Measurements from ENCODE around the gene TANGO2.

TANGO2 gene

DNA sequence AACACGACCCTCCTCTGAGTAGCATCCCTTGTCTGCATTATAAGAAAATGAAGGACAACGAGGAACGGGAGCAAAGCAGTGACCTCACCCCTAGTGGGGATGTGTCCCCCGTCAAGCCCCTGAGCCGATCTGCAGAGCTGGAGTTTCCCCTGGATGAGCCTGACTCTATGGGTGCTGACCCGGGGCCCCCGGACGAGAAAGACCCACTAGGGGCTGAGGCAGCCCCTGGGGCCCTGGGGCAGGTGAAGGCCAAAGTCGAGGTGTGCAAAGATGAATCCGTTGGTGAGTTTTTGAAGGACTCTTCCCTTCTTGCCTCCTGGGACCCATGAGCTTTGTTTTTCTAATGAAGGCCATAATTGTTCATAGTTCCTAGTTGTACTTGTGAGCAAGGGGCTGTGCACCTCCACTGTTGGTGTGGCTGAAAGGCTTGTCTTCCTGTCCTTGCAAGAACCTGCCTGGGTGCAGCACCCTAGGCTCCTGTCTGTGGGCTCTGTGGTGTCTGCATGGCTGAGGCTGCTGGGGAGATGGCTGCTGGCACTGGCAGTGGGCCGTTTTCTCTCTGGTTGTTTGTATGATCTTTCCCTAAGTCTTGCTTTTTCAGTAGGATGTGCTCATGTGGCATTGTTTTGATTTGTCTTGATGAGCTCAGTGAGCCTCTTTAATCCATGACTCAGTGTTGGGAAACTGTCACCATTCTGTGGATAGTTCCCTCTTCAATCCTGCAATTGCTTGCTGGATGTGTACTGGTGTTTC is 69.2 kb downstream of the TANGO2 start:
- no peak for DNase-seq (ENCODE audit: low read depth, low spot score)
- H3K4me3 ChIP-seq (ENCODE audit: low read length) = no peak overlapping the region

DNA sequence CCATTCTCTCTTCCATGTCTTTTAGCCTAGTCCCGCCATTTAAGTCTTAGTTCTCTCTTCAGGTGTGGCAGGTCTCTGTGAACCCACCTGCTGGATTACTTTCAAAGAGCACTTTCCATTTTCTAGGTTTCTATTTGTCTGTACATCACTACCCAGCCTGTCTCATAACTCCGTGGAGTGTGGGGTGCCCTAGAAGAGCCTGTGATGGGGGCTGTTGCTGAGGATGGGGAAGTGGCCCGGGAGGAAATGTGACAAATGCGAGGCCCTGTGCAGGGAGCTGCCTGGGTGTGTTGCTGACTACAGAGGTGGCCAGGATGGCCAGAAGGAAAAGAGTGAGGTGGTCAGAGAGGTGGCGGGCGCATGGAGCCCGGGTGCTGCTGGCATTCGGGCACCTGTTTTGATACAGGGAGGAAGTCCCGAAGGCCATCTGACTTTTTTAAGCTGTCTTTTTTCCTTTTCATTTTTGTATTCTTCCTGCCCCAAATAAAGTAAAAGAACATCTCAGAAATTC is 69.9 kb downstream of the TANGO2 start:
- H3K4me3 ChIP-seq (ENCODE audit: low read length) = no peak overlapping the region
- no peak for DNase-seq (ENCODE audit: low read depth, low spot score)

DNA sequence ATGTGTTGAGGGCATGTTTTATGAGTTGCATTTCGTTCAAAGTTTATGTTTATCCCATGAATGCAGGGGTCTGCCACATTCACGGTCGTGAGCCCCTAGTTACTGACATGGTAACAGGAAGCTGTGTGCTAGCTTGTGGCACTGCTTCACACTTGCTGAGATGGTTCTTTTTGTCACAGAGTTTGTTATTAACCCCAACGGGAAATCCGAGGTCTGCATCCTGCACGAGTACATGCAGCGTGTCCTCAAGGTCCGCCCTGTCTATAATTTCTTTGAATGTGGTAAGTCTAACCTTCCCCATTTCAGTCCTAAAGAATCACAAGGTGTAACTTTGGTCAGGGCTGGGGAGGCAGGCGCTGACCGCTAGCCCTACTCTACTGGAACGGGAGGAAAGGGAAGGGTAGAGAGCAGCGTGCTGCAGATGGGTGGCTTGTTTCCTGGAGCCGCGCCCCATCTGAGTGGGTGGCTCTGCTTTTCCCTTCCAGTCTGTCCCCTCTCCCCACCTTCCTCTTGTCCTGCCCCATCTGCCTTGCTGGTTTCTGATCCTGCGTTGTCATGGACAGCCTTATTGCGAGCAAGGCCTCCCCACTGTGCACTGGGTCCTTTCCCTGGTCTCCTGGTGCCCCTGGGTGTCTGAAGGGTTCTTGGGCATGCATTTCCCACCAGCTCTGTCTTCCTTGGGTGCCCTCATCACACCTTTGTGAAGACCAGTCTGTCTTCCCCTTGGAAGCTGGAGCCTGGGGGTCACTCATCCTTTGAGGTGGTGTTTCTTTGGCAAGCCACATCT is 71.0 kb downstream of the TANGO2 start:
- no peak overlapping the region for H3K4me3 ChIP-seq (ENCODE audit: low read length)
- DNase-seq (ENCODE audit: low read depth, low spot score) = no peak

DNA sequence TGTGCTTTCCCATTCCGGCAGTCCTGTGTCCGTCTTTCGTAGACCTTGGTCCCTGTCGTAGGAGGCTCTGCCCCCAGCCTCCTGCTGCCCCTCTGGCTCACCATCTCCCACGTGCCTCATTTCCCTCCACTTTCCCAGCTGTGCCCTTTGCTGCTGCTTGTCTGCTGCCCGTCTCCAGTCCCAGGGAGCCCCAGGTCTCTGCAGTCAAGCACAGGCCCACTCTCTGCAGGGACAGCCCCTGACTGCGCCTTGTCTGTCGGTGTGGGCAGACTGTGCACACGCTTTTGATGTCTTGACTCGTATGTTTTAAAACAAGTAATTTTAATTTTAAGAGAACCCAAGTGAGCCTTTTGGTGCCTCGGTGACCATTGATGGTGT is 71.6 kb downstream of the TANGO2 start:
- no peak overlapping the region for H3K4me3 ChIP-seq (ENCODE audit: low read length)
- DNase-seq (ENCODE audit: low read depth, low spot score) = no peak

DNA sequence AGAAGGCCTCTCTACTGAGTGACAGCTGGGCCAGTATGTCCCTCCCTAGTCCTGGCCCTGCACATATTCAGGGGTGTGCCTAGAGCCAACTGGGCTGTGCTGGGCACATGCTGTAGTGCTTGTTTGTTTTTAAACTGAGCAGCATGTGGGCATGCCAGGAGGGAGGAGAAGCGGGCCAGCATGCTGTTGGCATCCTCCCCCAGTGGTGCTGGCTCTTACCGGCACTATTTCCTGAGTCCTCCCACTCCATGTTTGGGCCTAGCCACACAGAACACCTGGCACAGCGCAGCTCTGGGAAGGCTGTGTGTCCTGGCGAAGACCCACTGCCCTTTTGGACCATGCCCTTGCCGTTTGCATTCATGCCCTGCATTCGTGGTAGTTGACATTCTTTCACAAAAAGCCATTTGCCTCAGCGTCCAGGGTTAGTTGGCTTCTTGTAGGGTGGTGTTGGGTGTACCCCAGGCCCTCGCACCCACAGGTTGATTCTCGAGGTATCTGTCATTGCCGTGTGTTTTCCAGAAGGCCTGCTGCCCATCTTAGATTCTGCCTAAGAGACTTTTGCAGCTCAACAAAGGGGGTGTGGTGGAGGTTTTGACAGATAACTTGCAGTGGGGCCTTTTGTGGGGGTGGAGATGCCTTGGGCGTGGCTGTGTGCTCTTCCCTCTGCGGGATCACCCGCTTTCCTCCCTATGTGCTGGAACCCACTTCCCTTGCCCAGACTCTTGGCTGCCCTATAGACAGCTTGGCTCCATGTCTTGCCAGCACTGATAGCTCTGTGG is 72.7 kb downstream of the TANGO2 start:
- no peak for DNase-seq (ENCODE audit: low read depth, low spot score)

DNA sequence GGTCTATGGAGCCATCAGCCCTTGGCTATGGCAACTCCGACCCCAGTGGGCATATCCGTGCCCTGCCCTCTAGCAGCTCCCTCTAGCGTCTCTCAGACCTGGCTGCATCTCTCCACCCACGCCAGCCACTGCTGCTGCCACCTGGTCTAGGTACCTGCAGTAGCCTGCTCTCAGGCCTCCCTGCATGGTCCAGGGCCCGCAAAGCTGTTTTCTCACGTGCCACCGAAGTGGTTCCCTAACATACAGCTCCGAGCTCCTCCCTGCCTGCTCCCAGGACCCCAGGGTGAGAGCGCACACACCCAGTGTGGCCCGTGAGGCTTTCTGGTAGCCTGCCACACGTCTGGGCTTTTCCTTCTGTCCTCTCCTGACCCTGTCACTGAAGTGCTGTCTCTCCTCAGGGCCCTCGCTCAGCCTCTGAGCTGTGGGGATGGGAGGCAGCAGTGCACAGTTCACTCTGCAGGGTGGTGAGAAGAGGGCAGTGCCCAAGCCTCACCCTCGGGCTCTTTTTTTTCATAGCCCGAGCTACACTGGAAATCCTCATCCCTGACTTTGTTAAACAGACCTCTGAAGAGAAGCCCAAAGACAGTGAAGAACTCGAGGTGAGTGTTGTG is 73.4 kb downstream of the TANGO2 start:
- no peak for DNase-seq (ENCODE audit: low read depth, low spot score)
- H3K4me3 ChIP-seq (ENCODE audit: low read length) = no peak overlapping the region

More for the DNA sequence above, 72.7 kb downstream of the TANGO2 start:
- no peak overlapping the region for H3K4me3 ChIP-seq (ENCODE audit: low read length)

DNA sequence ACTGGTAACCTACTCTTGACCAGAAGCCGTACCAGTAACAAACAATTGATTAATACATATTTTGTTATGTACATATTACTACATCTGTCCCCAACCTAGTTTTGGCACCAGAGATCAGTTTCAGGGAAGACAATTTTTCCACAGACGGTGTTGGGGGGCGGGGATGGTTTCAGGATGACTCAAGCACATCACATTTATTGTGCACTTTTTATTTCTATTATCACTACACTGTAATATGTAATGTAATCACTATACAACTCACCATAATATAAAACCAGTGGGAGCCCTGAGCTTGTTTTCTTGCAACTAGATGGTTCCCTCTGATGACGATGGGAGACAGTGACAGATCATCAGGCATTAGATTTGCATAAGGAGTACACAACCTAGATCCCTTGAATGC is 74.6 kb downstream of the TANGO2 start:
- no peak overlapping the region for H3K4me3 ChIP-seq (ENCODE audit: low read length)
- no peak for DNase-seq (ENCODE audit: low read depth, low spot score)

DNA sequence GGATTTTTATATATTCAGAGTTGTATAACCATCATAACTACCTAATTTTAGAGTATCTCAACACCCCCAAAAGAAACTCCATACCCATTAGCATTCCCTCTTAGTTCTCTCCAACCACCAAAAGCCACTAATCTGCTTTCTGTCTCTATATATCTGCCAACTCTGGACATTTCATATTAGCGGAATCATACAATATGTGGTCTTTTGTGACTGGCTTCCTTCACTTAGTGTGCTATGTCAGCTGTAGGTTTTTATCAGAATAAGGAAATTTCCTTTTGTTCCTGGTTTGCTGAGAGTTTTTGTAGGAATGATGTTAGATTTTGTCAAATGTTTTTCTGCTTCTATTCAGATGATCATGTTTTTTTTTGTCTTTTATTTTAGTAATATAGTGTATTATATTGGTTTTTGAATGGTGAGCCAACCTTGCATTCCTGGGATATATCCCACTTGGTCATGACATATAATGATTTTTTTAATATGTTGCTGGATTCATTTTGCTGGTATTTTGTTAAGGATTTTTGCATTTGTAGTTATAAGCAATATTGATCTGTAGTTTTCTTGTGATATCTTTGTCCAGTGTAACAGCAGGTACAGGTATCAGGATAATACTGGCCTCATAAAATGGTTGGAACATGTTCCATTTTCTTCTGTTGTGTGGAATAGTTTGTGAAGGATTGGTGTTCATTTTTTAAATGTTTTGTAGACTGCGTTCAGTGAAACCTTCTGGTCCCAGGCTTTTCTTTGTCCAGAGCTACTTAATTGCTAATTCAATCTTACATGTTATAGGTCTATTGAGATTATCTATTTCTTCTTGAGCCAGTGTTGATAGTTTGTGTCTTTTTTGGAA is 75.9 kb downstream of the TANGO2 start:
- no peak overlapping the region for H3K4me3 ChIP-seq (ENCODE audit: low read length)
- no peak for DNase-seq (ENCODE audit: low read depth, low spot score)

DNA sequence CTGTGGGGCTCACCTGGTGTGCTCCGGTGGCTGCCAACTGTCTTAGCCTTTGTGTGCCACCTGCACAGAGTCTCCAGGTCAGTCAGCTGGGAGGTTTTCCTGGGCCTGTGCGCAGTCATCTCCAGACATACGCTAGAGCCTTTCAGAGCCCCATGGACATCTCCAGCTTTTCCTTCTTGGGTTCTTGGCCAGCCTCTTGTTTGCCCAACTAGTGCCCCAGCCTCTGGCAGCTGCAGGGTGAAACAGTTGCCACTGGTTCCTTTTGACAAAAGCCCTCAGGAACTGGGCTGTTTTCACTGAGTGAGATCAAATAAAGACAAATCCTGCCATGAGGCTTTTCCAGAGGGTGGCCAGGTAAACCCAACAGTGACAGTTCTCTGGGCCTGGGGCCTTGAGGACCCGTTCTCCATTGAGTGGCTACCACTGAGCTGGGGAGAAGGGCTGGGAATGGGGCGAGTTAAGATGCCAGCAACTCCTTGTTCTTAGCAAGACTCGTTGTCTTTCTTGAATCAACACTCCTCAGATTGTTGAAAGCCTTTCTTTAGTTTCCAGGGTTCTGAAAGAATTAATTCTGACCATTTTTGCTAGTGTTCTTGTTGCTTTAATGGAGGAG is 78.3 kb downstream of the TANGO2 start:
- no peak overlapping the region for H3K4me3 ChIP-seq (ENCODE audit: low read length)
- no peak for DNase-seq (ENCODE audit: low read depth, low spot score)

DNA sequence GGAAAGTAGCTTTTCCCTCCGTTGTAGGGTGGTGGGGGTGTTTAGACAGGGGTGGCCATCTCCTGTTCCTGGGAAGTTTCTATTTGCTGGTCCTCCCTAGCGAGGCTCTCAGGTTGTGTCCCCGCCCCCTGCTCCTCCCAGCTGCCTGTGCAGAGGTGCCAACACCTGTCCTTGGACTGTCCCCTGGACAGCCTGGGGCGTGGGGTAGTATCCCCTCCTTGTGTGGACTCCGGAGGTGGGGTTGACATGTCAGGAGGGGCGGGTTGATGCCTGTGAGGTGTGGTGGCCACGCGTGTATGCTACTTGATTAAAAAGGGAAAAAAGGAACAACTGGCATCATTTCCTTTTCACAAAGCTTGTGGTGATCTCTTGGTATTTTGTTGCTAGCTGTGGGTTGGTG is 80.7 kb downstream of the TANGO2 start:
- no peak overlapping the region for H3K4me3 ChIP-seq (ENCODE audit: low read length)
- no peak for DNase-seq (ENCODE audit: low read depth, low spot score)

DNA sequence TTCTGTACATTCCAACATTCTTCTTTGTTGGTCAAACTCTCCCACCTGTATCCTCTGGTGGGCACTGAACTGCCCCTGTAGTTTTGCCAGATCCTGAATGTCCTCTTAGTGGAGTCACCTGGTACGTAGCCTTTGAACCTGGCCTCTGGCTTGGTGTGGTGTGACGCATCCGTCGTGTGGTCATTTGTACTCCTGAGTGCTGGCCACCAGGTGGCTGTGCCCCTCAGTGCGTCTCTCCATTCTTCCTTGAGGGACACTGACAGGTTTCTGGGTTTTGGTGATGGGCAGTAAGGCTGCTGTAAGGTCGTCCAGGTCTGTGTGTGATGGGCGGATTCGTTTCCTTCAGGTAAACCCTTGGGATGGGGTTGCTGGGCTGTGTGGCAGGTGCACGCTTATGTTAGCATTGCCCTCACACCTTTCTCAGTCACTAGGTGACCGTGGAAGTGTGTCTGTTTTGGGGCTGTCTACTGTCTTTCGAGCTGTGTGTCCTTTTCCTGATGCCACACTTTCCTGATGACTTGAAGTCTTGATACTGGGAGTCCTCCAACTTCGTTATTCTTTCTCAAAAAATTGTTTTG is 81.4 kb downstream of the TANGO2 start:
- no peak for DNase-seq (ENCODE audit: low read depth, low spot score)
- no peak overlapping the region for H3K4me3 ChIP-seq (ENCODE audit: low read length)

DNA sequence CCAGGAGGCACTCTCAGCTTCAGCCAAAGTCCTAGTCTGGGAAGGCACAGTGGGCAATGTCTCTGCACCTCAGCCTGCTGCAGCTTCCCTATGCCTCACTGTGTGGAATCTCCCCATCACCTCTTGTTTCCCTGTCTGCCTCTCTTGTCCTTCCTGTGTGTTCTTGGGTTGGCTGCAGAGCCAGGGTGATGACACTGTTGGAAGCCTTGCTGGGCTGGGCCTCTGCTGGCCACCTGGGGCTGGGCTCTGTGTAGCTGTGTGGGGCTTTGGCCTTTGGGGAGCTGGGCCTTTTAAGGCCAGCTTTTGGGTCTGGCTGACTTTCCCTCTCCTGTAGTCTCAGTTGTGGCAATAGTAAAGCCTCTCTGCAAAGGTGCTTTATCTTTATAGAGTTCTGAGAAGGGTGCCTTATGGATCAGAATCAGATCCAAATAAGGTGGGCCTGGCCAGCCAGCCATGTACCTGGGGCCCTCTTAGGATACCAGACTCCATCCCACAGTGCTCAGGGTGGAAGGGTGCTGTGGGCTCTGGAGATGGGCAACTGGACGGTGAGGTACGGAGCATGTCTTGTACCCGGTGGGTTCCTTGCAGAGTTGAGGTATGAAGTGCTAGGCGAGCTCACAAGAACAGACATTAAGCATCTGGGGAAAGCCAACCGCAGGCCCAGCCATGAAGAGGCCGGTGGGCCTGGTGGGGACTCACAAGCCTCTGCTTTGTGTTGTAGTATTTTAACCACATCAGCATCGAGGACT is 84.7 kb downstream of the TANGO2 start:
- no peak overlapping the region for H3K4me3 ChIP-seq (ENCODE audit: low read length)
- no peak for DNase-seq (ENCODE audit: low read depth, low spot score)

DNA sequence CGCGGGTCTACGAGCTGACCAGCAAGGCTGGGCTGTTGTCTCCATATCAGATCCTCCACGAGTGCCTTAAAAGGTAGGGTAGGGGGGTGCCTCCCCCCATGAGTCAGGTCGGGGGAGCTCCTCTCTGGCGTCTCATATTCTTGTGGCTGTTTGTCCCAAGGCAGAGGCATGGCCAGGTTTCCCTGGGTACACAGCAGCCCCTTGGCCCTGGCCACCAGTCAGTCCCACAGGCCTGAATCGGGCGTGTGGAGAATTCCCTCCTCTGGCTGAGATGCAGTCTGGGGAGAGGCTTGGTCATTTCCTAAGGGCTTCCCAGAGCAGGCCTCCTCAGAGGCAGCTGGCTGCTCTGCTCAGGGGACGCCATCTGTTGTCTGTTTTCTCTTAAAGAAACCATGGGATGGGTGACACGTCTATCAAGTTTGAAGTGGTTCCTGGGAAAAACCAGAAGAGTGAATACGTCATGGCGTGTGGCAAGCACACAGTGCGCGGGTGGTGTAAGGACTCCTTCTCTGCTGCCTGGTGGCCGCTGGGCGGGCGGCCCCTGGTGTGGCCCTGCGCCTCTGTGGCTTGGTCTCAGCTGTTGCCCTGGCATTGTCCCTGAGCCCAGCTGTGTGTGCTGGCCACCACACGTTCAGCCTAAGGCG is 85.4 kb downstream of the TANGO2 start:
- no peak for DNase-seq (ENCODE audit: low read depth, low spot score)
- H3K4me3 ChIP-seq (ENCODE audit: low read length) = no peak overlapping the region

DNA sequence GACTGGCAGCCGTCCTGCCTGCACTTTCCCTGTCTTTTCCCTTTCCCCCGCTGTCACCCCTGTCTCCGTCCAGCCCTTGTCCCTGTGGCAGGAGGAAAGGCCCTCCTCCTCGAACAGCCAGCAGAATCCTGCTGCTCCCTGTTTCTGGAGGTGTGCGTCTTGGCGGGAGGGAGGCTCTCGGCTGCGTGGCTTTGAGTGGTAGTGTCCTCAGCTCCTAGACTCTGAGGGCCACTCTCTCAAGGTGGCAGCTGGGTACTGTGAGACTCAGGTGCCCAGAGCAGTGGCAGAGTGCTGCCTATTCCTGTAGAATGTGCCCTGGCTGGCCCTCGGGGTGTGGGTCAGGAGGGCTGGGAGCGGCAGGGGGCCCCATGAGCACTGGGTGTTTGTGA is 85.9 kb downstream of the TANGO2 start:
- DNase-seq (ENCODE audit: low read depth, low spot score) = no peak
- H3K4me3 ChIP-seq (ENCODE audit: low read length) = no peak overlapping the region

DNA sequence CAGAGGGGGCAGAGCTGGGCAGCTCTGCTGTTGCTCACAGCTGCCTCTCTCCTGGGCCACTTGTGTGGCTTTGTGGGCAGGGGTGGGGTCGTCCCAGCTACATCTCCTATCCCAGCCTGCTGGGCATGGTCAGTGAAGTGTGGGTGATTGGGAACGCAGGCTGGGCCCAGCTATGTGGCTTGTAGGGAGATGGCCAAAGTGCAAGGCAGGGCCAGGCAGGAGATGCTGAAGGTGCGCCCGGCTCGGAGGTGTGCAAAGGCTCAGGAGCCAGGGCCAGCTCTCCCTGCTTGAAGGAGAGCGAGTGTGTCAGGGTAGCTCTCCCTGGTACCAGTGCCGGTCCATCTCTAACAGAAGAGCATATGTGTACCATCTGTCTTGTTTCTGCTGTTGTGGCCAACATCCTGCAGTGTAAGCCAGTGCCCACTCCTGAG is 86.6 kb downstream of the TANGO2 start:
- DNase-seq (ENCODE audit: low read depth, low spot score) = no peak
- no peak overlapping the region for H3K4me3 ChIP-seq (ENCODE audit: low read length)

DNA sequence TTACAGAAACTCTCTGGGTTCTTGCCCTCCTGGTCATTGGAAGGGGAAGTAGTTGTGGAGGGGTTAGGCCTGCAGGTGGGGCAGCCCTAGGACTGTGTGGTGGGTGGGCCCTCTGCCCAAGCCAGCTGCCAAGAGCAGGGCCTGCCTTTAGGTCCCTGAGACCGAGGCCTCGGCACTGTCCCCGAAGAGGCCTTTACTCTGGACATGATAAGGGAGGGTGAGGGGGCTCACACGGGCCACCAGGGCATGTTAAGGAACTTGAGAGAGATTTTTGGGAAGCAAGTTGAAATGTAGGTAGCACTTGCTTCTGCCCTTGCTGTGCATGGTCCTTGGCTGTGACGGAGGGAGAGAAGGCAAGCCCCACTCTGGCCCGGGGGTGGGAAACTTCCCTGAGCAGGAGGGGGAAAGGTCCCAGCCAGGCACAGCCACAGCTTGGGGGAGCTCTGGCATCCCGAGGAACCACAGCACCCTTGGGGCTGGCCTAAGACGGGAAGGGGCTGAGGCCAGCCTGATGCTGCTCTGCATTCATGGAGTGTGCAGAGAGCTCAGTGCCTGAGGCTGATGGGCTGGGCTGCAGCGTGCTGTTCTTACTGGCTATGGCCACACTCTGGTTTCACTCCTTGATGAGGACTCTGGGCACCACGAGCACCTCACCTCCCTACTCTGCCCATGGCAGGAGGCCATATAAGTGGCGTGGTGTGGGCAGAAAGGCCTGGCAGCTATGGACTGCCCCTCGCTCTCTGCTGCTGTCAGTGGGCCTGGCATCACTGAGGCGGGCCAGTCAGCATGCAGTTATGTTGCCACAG is 87.2 kb downstream of the TANGO2 start:
- no peak overlapping the region for H3K4me3 ChIP-seq (ENCODE audit: low read length)
- DNase-seq (ENCODE audit: low read depth, low spot score) = no peak
